Measurements from ENCODE around the gene PTH1R.

Gene PTH1R

DNA sequence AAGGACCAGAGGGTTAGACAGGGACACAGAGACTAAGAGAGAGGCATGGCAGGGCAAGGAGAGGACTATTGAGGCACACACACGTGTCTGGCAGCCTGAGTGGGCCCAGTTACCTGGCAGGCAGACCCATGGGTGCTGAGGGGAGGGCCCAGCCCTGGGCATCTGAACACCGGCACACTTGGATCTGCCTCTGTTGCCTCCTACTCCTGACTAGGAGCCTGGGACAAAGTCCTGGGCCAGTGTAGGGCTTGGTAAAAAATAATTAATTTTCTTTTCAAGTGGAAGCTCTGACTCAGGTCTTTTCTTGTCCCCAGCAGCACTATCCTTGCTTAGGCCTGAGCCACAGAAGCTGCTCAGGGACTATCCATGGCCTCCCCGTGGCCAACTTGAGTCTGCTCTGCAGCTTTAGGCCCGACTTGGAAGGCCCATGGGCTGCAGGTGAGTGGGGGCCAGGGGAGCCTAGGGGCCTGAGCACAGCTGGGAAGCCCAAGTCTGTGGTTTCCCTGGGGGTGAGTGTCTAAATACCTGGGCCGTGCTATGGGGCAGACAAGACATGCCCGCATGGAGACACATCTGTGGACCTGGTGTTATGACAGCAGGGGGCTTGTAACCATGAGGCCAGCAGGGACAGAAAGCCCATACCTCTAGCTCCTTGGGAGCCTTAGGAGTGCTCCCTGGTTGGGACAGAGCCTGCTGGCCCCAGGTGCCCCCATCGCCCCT lies at the start of gene PTH1R:
TSS of gene PTH1R (plus strand) at position 316 of the 720 bp plus-strand sequence. CDS start 5,839 bp downstream, outside the sequence.
- DNase-seq = no peak

DNA sequence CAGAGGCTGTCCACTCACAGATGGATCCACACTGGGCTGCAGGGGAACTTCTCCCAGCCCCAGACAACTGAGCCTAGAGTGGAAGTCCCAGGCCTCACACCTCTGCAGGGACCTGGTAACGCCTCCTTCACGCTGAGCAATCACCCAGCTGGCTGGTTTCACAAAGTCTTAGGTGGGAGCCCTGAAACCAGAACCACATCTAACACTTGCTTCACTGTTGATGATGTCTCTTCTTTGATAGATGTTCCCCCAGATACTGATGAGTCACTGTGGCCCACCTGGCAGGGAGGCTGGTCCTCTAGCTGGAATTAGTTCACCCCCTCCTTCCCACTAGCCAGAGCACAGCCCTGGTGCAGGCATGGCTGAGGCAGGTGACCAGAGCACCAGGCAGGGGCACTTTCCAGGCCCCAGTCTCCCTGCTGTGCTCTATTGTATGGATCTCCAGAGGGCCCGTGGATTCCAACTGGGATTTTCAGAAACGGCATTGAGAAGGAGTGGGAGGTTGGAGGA lies 47.8 kb upstream of the PTH1R start:
- DNase-seq = peak; percentile 32

DNA sequence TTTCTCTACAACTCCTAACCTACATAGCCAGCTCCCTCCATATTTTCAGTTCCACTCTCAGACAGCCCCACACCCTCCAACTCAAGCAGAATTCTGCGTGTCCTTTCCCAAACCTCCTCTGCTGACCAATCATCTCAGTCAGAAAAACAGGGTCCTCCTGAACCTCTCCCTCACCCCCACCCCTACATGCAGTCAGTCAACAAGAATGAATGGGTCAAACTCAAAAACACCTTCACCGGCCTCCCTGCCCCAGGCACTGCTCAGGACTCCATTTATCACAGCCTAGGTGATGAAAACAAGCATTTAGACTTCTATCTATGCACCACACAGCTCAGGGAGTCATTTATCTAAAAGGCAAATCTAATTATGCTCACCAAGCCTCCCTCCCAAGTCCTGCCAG lies 46.7 kb upstream of the PTH1R start:
- DNase-seq = no peak

DNA sequence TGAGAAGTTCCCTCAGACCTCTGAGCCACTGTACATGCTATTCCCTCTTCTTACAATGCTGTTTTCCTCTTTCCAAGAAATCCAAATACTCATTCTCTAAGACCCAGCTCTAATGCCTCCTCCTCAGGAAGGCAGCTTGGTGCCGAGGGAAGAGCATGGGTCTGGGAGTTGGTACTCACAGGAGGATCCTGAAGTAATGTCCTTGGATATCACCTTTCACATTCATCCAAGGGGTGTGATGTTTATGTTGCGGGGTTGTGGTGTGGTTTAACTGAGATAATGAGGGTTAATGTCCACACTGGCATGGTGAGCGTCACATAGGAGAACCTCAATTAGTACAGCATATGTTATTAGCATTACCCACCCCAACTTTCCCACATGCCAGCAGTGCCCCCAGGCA lies 46.2 kb upstream of the PTH1R start:
- DNase-seq = no peak

DNA sequence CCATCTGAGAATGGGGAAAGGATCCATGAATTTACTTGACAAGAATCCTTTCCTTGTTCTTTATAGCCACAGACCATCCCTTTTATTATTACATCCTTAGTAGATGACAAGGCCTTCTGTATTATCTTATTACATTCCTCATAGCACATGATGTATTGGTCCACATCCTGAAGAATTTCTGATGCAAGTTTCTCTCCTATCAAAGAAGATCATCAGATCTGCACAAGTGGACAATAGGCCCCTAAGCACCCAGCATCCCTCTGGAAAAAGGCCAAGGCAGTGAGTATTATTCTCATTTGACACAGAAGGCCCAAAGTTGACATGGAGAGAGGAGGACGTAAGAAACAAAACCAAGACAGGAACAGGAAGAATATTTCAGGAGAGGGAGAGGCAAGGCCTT lies 45.7 kb upstream of the PTH1R start:
- no peak for DNase-seq

DNA sequence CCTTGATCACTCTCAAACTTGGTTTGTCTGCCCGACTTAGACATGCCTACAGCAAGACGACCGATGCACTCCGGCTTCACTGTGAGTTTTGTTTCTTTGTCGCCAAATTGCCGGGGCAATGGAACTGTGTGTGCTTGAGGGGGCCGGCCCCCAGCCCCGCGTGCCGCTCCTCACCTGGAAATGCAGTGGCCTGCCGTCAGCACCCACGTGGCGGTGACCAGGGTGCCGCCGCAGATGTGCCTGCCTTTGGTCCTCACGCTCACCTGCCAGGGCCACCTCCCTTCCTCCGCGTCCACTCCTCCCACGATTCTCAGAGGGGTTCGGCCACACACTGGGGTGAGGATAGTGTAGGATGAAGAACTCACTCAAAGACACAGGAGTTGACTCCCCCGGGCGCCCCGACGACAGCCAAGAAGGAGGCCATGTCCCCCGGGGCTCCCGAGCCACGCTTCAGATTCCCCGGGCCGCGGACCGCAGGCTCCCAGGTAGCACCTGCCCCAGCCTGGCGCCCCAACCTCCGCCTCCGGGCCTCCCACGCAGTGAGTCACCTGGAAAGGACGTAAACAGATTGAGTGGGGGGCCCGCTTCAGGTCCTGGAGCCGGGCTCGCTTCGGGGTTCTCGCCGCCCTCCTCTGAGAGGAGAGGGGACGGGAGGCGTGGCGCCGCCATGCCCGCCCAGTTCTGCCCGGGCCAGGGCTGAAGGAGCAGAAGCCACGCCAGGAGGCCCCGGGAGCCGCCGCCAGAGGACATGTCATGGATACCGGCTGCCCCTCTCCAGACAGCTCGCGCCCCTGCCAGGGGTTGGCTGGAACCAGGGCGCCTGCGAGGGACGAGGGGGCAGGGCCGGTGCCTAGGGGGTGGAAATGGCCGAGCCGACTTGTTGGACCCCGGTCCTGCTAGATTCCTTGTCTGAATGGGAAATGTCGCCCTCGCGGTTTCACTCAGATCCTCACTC lies 43.9 kb upstream of the PTH1R start:
- no peak for DNase-seq

DNA sequence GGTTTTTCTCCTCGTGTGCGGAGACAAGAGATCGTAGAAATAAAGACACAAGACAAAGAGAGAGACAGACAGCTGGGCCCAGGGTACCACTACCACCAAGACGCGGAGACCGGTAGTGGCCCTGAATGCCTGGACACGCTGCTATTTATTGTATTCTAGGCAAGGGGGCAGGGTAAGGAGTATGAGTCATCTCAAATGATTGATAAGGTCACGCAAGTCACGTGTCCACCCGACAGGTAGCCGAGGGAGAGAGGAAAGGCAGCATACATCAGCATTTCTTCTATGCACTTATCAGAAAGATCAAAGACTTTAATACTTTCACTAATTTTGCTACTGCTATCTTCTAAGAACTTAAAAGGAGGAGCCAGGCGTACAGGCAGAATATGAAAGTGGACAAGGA lies 42.5 kb upstream of the PTH1R start:
- no peak for DNase-seq

DNA sequence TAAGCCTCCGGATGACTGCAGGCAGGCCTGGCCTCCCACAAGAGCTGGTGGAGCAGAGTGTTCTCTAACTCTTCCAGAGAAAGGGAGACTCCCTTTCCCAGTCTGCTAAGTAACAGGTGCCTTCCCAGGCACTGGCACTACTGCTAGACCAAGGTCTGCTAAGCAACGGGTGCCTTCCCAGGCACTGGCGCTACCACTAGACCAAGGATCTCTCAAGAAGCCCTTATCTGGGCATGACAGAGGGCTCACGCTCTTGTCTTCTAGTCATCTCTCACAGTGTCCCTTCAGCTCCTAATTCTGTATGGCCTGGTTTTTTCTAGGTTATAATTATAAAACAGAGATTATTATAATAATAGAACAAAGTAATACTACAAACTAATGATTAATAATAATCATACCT lies 42.0 kb upstream of the PTH1R start:
- DNase-seq = no peak

DNA sequence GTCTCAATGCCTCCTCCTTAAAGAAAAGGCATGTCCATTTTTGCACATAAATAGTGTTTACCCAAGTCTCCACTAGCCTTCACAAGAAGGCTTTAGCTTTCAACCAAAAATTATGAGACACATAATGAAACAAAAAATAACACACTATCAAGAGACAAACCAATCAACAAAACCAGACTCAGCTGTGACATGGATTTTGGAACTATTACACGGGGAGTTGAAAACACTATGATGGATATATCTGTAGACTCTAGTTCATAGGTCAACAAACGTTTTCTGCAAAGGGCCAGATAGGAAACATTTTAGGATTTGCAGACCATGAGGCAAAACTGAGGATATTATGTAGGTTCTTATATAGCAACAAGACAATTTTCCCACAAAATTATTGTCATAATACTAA lies 39.2 kb upstream of the PTH1R start:
- no peak for DNase-seq

DNA sequence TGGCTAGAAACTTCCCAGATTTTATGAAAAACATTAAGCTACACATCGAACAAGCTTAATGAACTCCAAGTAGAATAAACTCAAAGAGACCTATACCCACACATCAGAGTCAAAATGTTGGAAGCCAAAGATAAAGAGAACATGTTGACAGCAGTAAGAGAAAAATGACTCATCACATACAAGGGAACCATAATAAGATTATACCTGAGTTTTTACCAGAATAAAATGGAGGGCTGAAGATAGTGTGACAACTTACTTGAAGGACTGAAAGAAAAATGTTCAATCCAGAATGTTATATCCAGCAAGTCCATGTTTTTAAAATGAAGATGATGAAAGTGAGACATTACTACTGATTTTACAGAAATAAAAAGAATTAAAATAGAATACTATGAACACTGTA lies 37.0 kb upstream of the PTH1R start:
- no peak for DNase-seq

DNA sequence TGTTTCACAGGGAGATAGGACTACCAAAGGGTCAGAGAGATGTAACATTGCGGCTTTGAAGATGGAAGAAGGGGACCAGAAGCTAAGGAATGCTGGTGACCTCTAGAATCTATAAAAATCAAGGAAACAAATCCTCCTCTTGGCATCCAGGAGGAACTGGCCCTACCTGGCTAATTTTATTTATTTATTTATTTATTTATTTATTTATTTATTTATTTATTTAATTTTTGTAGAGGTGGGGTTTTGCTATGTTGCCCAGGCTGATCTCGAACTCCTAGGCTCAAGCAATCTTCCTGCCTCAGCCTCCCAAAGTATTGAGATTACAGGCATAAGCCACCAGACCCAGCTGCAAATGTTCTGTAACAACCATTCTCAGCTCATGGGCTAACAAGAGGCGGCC lies 34.0 kb upstream of the PTH1R start:
- no peak for DNase-seq

DNA sequence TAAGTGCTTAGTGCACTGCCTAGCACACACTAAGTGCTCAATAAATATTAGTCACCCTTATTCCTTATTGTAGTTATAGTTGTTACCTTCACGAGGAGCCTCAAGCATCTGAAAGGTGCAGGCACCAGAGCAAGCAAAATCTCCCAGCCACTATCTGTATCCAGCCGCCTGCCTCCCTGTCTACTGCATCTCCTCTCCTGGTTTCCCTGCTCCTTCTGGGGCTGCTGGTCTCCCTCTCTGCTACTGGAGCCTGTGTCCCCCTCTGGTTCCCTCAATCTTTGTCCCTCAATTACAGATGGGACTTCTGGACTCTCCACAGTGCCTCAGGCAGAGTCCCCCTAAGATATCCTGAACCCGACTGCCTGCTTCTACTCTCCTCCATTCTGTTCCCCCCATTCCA lies 33.1 kb upstream of the PTH1R start:
- DNase-seq = no peak

DNA sequence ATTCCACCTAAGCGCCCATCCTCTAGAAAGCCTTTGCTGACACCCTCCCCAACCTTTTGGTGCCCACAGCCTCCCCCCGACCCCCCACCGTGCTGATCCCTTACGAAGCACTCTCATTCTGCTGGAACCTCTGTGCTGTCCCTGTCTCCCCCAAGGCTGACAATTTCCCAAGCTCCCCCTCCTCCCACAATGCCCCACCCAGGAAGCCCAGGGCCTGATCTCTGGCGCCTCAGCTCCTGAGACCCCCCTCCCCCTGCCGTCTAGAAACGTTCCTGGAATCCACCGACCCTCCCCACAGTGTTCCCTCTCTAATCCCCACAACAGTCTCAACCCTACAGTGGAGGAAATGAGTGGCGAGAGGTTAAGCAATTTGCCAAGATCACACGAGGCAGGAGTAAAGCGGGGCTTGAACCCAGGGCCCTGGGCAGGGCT lies 32.6 kb upstream of the PTH1R start:
- no peak for DNase-seq

DNA sequence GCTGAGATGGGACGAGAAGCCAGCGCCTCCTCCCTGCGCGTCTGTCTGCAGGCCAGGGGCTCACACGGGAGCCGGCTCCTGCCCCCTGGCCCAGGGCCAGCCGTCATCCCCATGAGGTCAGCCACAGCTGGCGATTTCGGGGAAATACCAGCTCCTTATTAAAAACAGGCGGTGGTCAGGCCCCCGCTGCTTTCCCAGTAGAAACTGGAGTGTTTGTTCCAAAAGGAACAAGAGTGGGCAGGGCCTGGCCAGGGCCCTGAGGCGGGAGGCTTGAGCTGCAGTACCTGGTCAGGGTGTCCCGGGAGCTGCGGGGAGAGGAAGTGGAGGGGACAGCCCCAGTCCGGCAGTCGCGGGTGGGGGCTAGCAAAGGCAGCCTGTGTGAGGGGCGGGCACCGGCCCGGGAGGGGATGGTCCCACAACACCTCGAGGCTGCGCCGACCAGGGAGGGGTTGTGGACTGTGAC lies 32.1 kb upstream of the PTH1R start:
- no peak for DNase-seq

DNA sequence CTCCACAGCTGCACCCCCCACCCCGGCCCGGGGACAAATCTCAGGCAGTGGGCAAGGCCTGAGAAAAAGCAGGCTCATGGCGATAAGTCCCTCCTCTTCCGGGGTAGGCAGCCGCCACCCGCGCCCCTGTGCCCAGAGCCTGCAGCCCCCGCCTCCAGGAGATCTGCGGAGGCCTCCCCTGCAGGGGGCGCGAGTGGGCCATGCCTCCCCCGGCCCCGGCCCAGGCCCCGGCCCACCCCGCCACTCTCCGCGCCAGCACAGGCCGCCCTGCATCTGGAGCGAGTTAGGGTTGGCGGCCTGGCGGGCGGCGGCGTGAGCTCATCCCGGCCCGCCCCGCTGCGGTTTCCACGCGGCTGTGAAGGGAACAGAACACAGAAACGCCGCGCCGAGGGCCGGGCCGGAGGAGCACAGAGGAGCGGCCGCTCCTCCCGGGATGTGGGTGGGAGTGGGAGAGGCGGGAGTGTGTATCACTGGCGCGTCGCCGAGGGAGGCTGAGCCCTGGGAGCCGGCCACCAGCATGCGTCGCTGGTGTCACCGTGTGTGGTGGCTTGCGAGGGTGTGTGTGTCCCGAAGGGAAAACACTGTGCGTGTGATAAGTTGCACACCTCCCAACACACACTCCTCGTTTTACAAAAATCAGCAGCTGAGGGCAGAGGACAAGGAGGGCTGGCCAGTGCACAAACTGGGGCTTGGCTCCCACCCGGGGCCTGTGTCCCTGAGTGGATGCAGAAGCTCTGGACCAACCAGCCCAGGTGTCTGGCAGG lies 31.5 kb upstream of the PTH1R start:
- DNase-seq = peak; percentile 79

DNA sequence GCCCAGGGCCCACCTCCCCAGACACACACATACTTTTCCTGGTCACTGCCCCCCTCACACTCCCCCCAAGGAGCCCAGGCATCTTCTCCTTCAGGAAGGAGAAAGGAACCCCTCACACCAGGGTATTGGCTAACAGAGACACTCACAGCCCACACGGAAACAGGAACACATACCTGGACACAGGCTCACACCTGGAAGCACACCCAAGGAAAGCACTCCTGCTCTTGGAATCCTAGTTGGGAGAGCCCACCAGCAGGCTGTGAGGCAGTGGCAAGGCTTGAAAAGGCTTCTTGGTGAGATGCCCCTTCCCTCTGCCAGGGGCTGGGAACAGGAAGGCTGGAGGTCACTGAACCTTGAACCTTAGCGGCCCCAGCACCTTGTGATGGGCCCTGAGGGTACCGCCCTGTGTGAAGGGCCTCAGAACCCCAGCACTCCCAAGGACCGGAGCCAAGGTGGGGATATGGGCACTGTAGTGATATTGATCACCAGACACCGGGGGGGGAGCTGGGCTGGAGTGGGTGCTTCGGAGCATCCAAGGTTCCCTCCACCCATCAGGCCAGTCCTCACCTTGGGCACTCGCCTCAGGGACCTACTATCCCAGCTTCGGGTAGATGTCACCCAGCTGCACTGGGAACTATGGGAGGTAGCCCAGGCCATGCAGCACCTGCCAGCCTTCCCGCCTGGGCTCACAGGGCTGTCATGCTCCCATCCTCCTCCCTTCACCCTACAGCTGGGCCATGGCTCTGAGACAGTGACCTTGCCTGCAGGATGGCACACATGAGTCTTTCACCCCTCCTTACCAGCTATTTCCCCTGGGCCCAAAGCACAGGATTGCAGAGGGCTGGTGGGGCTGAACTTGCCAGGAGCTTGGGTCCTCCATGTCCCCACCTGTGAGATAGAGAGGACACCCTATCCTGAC lies 30.6 kb upstream of the PTH1R start:
- DNase-seq = no peak

DNA sequence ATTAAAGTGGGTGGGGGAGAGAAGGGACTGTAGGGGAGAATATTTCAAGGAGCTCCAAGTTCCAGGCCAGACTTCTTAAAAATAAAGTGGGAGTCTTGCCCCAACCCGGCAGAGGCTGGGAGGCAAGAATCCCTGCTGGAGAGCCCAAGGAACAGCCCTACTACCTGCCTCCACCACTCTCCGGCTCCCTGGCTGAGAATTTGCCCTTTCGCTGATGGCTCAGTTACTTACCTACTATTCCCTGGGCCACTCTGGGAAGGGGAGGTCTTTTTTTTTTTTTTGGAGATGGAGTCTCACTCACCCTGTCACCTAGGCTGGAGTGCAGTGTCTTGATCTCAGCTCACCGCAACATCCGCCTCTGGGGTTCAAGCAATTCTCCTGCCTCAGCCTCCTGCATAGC lies 29.8 kb upstream of the PTH1R start:
- DNase-seq = no peak

DNA sequence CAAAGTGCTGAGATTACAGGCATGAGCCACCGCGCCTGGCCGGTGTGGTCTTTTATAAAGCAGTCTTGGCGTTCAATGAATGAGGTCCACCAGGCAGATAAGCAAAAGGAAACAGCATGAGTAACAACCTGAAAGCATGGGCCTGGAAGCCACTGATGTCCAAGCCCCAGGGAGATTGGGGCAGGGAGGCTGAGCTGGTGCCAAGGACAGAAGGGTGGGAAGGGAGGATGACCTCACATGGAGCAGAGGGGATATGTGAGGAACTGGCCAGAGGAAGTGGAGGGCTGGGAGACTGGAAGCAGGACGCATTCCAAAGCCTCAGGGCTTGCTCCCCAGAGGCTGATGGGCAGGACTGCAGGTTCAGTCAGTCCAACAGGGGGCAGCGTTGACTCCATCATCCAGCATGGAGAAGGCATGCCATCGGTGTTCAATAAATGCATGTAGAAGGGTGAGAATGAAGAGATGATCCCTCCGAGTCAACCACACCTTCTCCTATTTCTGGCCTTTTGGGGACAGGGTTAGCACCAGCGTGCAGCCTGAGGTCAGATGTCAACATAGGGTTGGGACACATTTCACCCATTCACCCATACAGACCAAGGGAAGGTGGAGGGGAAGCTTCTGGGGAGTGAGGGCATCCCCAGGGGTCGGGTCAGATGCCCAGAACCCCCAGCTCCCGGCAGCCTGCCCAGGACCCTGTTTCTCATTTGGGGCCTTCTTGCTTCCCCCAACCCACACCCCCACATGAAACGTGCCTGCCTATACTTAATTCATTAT lies 29.1 kb upstream of the PTH1R start:
- DNase-seq = peak; percentile 64

DNA sequence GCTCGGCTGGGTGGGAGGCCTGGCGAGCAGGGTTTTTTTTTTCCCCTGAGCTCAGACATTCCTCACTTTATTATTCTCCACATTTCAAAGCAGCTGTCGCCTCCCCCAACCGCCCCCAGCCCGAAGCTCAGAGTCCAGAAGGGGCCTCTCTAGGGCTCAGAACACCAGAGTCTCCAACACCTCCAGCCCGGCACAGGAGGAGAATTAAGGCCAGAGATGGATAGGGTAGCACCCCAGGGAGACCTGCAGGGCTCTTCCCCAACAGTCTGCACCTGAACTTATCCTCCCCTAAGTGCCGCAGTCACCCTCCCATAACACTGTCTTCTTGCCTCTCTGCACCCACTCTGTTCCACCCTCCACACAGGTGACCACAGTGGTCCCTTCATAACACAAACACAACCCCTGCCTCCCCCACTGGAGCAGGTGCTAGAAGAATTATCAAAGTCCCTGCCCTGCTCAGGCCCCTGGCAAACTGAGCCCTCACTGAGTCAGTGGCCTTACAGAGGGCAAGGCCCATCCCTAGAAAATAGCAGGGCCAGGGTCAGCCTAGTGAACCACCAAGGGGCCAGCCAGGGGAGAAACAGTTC lies 28.4 kb upstream of the PTH1R start:
- DNase-seq = no peak

DNA sequence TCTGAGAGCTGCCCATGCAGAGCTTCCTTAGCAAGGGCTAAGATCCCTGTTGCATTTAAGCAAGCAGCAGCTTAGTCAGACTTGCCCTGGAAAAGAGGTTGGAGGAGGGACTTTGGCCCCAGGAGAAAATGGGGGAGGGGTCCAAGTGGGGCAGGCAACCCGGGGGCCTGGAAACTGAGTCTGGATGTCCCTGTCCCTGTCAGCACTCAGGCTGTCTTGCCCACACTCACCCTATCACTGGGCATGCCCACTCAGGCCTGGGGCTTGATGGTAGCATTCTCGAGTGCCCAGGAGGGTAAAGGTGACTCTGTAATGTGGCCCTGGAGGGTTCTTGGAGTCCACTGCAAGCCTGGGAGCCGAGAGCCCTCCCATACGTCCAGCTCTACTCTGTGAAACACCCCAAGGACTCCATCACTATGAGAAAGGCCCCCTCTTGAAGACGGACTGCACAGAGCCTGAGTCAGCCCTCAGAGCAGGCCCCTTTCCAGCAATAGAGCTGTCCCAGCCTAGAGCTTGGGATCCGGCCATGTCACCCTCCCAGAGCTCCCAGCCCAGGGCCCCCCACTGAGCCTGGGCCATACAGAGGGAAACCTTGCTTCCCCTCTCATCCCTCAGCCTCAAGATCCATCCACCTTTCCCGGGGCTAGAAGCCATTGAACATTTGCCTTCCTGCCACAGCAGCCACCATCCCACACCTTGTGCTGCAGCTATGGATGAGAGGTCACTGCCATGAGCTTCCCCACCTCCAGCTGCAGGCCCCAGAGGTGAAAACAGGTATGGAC lies 27.6 kb upstream of the PTH1R start:
- no peak for DNase-seq

Data from activated CD4-positive, alpha-beta T cell treated with anti-CD3 and anti-CD28 coated beads, Interleukin-2, Interleukin-6, amounts not matched to agents 100 ng/mL and 50 ng/mL, durations not matched to agents 16 hours and 8 hours (primary cell).